WTC11 (cell line): Measurements from ENCODE around the gene GGCT. TPM values are rescaled to one million over a fixed set of nuclear protein-coding genes. Genes with fewer than 3 reads are reported as not detected.

ENCODE experiments used
- ATAC-seq: fragments of 200-7000 bp; cut with Tn5 transposase; 2 replicates; pipeline ENCODE4 v1.10.0; 2021; ENCODE audit warnings: mild to moderate bottlenecking, moderate library complexity
- CTCF ChIA-PET: fragments of 300-600 bp; sonication (Branson Sonifier 250); formaldehyde crosslinking; loops from one replicate; lab custom pipeline; 2021; ENCODE audit warnings: antibody characterized with exemption; lab: Charles Lee
- POLR2A ChIA-PET: fragments of 350-600 bp; sonication (Branson Sonifier 250); formaldehyde crosslinking; loops from one replicate; lab custom pipeline; 2021; ENCODE audit warnings: antibody characterized with exemption; lab: Charles Lee
- DNase-seq: peaks from one replicate; pipeline ENCODE4 v3.0.0; 2021; ENCODE audit warnings: low spot score
- H3K27ac Mint-ChIP-seq: 2 replicates; pipeline ENCODE4 v1.8.0; 2021; ENCODE audit warnings: mixed read lengths
- H3K27me3 Mint-ChIP-seq: 2 replicates; pipeline ENCODE4 v1.8.0; 2021; ENCODE audit warnings: low read depth, mild to moderate bottlenecking, moderate library complexity, mixed read lengths
- H3K36me3 Mint-ChIP-seq: 2 replicates; pipeline ENCODE4 v1.8.0; 2021; ENCODE audit warnings: mixed read lengths
- H3K4me1 Mint-ChIP-seq: 2 replicates; pipeline ENCODE4 v1.8.0; 2022; ENCODE audit warnings: mixed read lengths
- H3K4me3 Mint-ChIP-seq: 2 replicates; pipeline ENCODE4 v1.8.0; 2021; ENCODE audit warnings: mild to moderate bottlenecking, moderate library complexity, mixed read lengths
- H3K9me3 Mint-ChIP-seq: 2 replicates; pipeline ENCODE4 v1.8.0; 2021; ENCODE audit warnings: mixed read lengths
- CREM ChIP-seq: sonication (generic); formaldehyde crosslinking; IDR thresholded peaks from 2 replicates; pipeline ENCODE4 v1.8.1; 2022; ENCODE audit warnings: mild to moderate bottlenecking, missing genetic modification reagents, moderate library complexity
- GABPB1 ChIP-seq: sonication (generic); formaldehyde crosslinking; IDR thresholded peaks from 2 replicates; pipeline ENCODE4 v1.8.1; 2023; ENCODE audit warnings: mild to moderate bottlenecking, missing genetic modification reagents
- IRF2 ChIP-seq: sonication (generic); formaldehyde crosslinking; IDR thresholded peaks from 2 replicates; pipeline ENCODE4 v1.8.0; 2022; ENCODE audit warnings: low read depth, missing genetic modification reagents, borderline replicate concordance
- KAT7 ChIP-seq: sonication (generic); formaldehyde crosslinking; IDR thresholded peaks from 2 replicates; pipeline ENCODE4 v1.8.1; 2023; ENCODE audit warnings: missing genetic modification reagents, mild to moderate bottlenecking, borderline replicate concordance
- MXD4 ChIP-seq: fragments of 250-450 bp; sonication (Bioruptor Pico); IDR thresholded peaks from 2 replicates; pipeline ENCODE4 v1.8.0; 2021; ENCODE audit warnings: mild to moderate bottlenecking, moderate library complexity, borderline replicate concordance
- MYBL2 ChIP-seq: sonication (generic); formaldehyde crosslinking; IDR thresholded peaks from 2 replicates; pipeline ENCODE4 v1.8.1; 2023; ENCODE audit warnings: mild to moderate bottlenecking, moderate library complexity, missing genetic modification reagents
- NFYB ChIP-seq: sonication (generic); formaldehyde crosslinking; conservative IDR thresholded peaks from 2 replicates; pipeline ENCODE4 v1.8.0; 2022; ENCODE audit warnings: low read depth, missing genetic modification reagents
- OVOL2 ChIP-seq: fragments of 250-450 bp; sonication (Bioruptor Pico); IDR thresholded peaks from 2 replicates; pipeline ENCODE4 v1.9.0; 2021; ENCODE audit warnings: mild to moderate bottlenecking, borderline replicate concordance
- RELA ChIP-seq: sonication (generic); formaldehyde crosslinking; IDR thresholded peaks from 2 replicates; pipeline ENCODE4 v1.8.1; 2022; ENCODE audit warnings: missing genetic modification reagents, mild to moderate bottlenecking, borderline replicate concordance
- TP53 ChIP-seq: sonication (generic); formaldehyde crosslinking; IDR thresholded peaks from 2 replicates; pipeline ENCODE4 v1.8.1; 2023; ENCODE audit warnings: mild to moderate bottlenecking, missing genetic modification reagents
- ZNF671 ChIP-seq: fragments of 250-450 bp; sonication (Bioruptor Pico); IDR thresholded peaks from 2 replicates; pipeline ENCODE4 v1.8.0; 2021; ENCODE audit warnings: mild to moderate bottlenecking
- total RNA-seq: library from RNA; stranded (reverse); gene quantifications from 3 replicates; pipeline ENCODE4 v1.2.3, GENCODE V29; 2021
- TF ChIP-seq, protein P1 (sequence below): sonication (generic); formaldehyde crosslinking; IDR thresholded peaks from 2 replicates; pipeline ENCODE4 v1.8.1; 2023; ENCODE audit warnings: mild to moderate bottlenecking, missing genetic modification reagents, borderline replicate concordance
- TF ChIP-seq, protein P2 (sequence below): fragments of 250-450 bp; sonication (Bioruptor Pico); IDR thresholded peaks from 2 replicates; pipeline ENCODE4 v1.9.0; 2021; ENCODE audit warnings: moderate library complexity, mild to moderate bottlenecking, inconsistent platforms, borderline replicate concordance
- TF ChIP-seq, protein P3 (sequence below): sonication (generic); formaldehyde crosslinking; IDR thresholded peaks from 2 replicates; pipeline ENCODE4 v1.8.1; 2022; ENCODE audit warnings: mild to moderate bottlenecking, missing genetic modification reagents, moderate library complexity, borderline replicate concordance
- TF ChIP-seq, protein P4 (sequence below): sonication (generic); formaldehyde crosslinking; IDR thresholded peaks from 2 replicates; pipeline ENCODE4 v1.8.1; 2023; ENCODE audit warnings: mild to moderate bottlenecking, missing genetic modification reagents, moderate library complexity
- TF ChIP-seq, protein P5 (sequence below): sonication (generic); formaldehyde crosslinking; IDR thresholded peaks from 2 replicates; pipeline ENCODE4 v1.8.0; 2022; ENCODE audit warnings: mild to moderate bottlenecking, missing genetic modification reagents
- TF ChIP-seq, protein P6 (sequence below): sonication (generic); formaldehyde crosslinking; conservative IDR thresholded peaks from 2 replicates; pipeline ENCODE4 v1.8.1; 2023; ENCODE audit warnings: mild to moderate bottlenecking, low read depth, missing genetic modification reagents, moderate library complexity
- TF ChIP-seq, protein P7 (sequence below): sonication (generic); formaldehyde crosslinking; IDR thresholded peaks from 2 replicates; pipeline ENCODE4 v1.8.0; 2023; ENCODE audit warnings: missing genetic modification reagents
- TF ChIP-seq, protein P8 (sequence below): sonication (generic); formaldehyde crosslinking; IDR thresholded peaks from 2 replicates; pipeline ENCODE4 v1.8.1; 2022; ENCODE audit warnings: low read depth, mild to moderate bottlenecking, moderate library complexity, missing genetic modification reagents, borderline replicate concordance
- TF ChIP-seq, protein P9 (sequence below): sonication (generic); formaldehyde crosslinking; IDR thresholded peaks from 2 replicates; pipeline ENCODE4 v1.8.0; 2022; ENCODE audit warnings: mild to moderate bottlenecking, missing genetic modification reagents

GGCT gene
- total RNA-seq, 1 experiment from 2014 or later, result 95.4 TPM

DNA sequence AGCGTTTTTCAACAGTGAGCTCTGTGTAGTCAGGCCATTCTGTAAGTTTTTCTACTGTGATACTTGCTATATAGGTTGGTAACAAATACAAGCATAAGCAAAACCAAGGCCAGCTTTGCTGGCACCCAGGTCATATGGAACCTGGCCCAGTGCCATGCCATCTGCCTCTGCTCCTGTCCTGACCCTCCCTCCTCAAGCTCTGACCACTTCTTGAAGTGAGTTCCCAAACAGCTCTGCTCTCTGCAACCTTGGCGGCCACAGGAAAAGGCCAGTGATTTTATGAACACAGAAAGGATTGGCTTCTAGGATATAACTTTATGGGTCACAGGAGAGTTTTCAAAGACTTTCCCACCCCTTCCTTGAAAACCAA, 38.8 kb downstream of the GGCT start:
- no peak overlapping the region for H3K27ac Mint-ChIP-seq
- ChIA-PET POLR2A (no interaction called here), CTCF (interaction anchor here (2.8 kb wide), 1 partner anchor 190 kb away, joined by 9 read pairs; no protein-coding TSS in a partner anchor)
- peaks cover 21% of the 10 kb centered on the region for H3K4me1 Mint-ChIP-seq
- no peaks in the 10 kb centered on the region for H3K36me3 Mint-ChIP-seq
- TF ChIP-seq, protein P1, sequence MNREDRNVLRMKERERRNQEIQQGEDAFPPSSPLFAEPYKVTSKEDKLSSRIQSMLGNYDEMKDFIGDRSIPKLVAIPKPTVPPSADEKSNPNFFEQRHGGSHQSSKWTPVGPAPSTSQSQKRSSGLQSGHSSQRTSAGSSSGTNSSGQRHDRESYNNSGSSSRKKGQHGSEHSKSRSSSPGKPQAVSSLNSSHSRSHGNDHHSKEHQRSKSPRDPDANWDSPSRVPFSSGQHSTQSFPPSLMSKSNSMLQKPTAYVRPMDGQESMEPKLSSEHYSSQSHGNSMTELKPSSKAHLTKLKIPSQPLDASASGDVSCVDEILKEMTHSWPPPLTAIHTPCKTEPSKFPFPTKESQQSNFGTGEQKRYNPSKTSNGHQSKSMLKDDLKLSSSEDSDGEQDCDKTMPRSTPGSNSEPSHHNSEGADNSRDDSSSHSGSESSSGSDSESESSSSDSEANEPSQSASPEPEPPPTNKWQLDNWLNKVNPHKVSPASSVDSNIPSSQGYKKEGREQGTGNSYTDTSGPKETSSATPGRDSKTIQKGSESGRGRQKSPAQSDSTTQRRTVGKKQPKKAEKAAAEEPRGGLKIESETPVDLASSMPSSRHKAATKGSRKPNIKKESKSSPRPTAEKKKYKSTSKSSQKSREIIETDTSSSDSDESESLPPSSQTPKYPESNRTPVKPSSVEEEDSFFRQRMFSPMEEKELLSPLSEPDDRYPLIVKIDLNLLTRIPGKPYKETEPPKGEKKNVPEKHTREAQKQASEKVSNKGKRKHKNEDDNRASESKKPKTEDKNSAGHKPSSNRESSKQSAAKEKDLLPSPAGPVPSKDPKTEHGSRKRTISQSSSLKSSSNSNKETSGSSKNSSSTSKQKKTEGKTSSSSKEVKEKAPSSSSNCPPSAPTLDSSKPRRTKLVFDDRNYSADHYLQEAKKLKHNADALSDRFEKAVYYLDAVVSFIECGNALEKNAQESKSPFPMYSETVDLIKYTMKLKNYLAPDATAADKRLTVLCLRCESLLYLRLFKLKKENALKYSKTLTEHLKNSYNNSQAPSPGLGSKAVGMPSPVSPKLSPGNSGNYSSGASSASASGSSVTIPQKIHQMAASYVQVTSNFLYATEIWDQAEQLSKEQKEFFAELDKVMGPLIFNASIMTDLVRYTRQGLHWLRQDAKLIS, result no peak
- no peak for TF ChIP-seq GABPB1 (CRISPR knock-in tag)
- no peak for TF ChIP-seq ZNF671 (CRISPR knock-in tag)
- TF ChIP-seq, protein P2, sequence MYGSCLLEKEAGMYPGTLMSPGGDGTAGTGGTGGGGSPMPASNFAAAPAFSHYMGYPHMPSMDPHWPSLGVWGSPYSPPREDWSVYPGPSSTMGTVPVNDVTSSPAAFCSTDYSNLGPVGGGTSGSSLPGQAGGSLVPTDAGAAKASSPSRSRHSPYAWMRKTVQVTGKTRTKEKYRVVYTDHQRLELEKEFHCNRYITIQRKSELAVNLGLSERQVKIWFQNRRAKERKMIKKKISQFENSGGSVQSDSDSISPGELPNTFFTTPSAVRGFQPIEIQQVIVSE (CRISPR knock-in tag), result no peak
- no peak for TF ChIP-seq NFYB (CRISPR knock-in tag)
- TF ChIP-seq, protein P3, sequence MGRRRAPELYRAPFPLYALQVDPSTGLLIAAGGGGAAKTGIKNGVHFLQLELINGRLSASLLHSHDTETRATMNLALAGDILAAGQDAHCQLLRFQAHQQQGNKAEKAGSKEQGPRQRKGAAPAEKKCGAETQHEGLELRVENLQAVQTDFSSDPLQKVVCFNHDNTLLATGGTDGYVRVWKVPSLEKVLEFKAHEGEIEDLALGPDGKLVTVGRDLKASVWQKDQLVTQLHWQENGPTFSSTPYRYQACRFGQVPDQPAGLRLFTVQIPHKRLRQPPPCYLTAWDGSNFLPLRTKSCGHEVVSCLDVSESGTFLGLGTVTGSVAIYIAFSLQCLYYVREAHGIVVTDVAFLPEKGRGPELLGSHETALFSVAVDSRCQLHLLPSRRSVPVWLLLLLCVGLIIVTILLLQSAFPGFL (CRISPR knock-in tag), result no peak
- TF ChIP-seq, protein P4, sequence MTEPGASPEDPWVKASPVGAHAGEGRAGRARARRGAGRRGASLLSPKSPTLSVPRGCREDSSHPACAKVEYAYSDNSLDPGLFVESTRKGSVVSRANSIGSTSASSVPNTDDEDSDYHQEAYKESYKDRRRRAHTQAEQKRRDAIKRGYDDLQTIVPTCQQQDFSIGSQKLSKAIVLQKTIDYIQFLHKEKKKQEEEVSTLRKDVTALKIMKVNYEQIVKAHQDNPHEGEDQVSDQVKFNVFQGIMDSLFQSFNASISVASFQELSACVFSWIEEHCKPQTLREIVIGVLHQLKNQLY (CRISPR knock-in tag), result no peak
- TF ChIP-seq OVOL2 (CRISPR knock-in tag), result no peak
- TF ChIP-seq, protein P5, sequence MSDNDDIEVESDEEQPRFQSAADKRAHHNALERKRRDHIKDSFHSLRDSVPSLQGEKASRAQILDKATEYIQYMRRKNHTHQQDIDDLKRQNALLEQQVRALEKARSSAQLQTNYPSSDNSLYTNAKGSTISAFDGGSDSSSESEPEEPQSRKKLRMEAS (CRISPR knock-in tag), result no peak
- TF ChIP-seq, protein P6, sequence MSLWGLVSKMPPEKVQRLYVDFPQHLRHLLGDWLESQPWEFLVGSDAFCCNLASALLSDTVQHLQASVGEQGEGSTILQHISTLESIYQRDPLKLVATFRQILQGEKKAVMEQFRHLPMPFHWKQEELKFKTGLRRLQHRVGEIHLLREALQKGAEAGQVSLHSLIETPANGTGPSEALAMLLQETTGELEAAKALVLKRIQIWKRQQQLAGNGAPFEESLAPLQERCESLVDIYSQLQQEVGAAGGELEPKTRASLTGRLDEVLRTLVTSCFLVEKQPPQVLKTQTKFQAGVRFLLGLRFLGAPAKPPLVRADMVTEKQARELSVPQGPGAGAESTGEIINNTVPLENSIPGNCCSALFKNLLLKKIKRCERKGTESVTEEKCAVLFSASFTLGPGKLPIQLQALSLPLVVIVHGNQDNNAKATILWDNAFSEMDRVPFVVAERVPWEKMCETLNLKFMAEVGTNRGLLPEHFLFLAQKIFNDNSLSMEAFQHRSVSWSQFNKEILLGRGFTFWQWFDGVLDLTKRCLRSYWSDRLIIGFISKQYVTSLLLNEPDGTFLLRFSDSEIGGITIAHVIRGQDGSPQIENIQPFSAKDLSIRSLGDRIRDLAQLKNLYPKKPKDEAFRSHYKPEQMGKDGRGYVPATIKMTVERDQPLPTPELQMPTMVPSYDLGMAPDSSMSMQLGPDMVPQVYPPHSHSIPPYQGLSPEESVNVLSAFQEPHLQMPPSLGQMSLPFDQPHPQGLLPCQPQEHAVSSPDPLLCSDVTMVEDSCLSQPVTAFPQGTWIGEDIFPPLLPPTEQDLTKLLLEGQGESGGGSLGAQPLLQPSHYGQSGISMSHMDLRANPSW (CRISPR knock-in tag), result no peak
- TF ChIP-seq, protein P7, sequence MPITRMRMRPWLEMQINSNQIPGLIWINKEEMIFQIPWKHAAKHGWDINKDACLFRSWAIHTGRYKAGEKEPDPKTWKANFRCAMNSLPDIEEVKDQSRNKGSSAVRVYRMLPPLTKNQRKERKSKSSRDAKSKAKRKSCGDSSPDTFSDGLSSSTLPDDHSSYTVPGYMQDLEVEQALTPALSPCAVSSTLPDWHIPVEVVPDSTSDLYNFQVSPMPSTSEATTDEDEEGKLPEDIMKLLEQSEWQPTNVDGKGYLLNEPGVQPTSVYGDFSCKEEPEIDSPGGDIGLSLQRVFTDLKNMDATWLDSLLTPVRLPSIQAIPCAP, result no peak
- ATAC-seq (no peak), DNase-seq (no peak)
- no peak overlapping the region for H3K4me3 Mint-ChIP-seq
- H3K27me3 Mint-ChIP-seq, result no peaks in the 10 kb centered on the region
- no peaks in the 10 kb centered on the region for H3K9me3 Mint-ChIP-seq

DNA sequence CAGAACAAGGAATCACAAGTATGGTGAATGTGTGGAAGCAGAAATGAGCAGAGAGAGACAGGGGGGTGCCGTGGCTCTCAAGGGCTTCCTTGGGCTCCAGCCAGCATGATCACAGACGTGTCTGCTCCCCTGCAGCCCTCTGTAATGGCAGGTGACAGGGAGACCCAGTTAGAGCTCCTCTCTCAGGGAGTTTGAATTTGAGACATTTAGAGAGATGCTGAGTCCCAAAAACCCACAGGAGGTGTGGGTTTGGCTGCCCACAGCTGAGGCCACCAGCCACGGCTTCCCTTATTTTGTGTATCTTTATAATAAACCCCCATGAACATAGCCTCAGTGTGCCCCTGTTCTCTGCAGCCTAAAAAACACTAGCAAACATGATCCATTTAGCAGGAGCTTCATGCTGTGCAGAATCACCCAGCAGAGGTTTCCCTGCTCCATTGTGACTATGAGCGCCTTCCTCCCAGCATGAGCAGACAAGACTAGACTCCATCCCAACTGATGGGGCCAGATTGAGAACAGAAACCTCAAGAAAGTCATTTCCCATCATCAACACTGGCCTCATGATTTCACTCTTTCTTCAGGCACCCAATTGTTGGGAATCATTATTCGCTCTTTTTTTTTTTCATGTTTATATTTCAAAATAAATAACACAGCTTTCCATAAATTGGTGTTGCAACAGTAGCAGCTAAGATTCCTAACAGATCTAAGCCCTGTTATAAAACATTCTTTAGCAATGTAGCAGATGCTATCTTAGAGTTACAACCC, 39.4 kb downstream of the GGCT start:
- ChIA-PET CTCF (interaction anchor here (2.8 kb wide), 1 partner anchor 189 kb away, joined by 9 read pairs; no protein-coding TSS in a partner anchor), POLR2A (no interaction called here)
- H3K36me3 Mint-ChIP-seq, result no peaks in the 10 kb centered on the region
- ATAC-seq, result no peak
- H3K9me3 Mint-ChIP-seq, result no peaks in the 10 kb centered on the region
- H3K4me3 Mint-ChIP-seq, result no peak overlapping the region
- no peak overlapping the region for H3K27ac Mint-ChIP-seq
- H3K4me1 Mint-ChIP-seq, result peaks cover 21% of the 10 kb centered on the region
- DNase-seq, result no peak
- no peaks in the 10 kb centered on the region for H3K27me3 Mint-ChIP-seq
- TF ChIP-seq MXD4 (CRISPR knock-in tag) (no peak), TP53 (no peak), KAT7 (CRISPR knock-in tag) (no peak), CREM (CRISPR knock-in tag) (no peak), MYBL2 (no peak), RELA (CRISPR knock-in tag) (no peak), IRF2 (CRISPR knock-in tag) (no peak)
- TF ChIP-seq, protein P8, sequence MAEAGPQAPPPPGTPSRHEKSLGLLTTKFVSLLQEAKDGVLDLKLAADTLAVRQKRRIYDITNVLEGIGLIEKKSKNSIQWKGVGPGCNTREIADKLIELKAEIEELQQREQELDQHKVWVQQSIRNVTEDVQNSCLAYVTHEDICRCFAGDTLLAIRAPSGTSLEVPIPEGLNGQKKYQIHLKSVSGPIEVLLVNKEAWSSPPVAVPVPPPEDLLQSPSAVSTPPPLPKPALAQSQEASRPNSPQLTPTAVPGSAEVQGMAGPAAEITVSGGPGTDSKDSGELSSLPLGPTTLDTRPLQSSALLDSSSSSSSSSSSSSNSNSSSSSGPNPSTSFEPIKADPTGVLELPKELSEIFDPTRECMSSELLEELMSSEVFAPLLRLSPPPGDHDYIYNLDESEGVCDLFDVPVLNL (CRISPR knock-in tag), result no peak
- TF ChIP-seq, protein P9, sequence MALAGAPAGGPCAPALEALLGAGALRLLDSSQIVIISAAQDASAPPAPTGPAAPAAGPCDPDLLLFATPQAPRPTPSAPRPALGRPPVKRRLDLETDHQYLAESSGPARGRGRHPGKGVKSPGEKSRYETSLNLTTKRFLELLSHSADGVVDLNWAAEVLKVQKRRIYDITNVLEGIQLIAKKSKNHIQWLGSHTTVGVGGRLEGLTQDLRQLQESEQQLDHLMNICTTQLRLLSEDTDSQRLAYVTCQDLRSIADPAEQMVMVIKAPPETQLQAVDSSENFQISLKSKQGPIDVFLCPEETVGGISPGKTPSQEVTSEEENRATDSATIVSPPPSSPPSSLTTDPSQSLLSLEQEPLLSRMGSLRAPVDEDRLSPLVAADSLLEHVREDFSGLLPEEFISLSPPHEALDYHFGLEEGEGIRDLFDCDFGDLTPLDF (CRISPR knock-in tag), result no peak
